HG03571 (cell line): ENCODE results near the gene APLP2.
"Not testable (repeated sequence)": the region's sequence is repeated elsewhere in the genome, so short reads cannot be mapped to it uniquely, and the experiment has no call there.

Experiments used
- ATAC-seq: cut with Tn5 transposase; IDR thresholded peaks from one replicate; pipeline ENCODE4 v1.9.1; 2021; ENCODE audit not compliant: unreplicated experiment

The APLP2 gene

GRCh38 chr11:130187096-130187495 lies 117.4 kb downstream of the APLP2 start:
- no peak for ATAC-seq

- no peak for ATAC-seq
Measured at GRCh38 chr11:130188047-130188446, 118.4 kb downstream of the APLP2 start.

- ATAC-seq = no peak
Measured at GRCh38 chr11:130188585-130189347, 119.1 kb downstream of the APLP2 start.

- ATAC-seq = no peak
Measured at GRCh38 chr11:130189492-130190210, 120.0 kb downstream of the APLP2 start.

- no peak for ATAC-seq
Measured at GRCh38 chr11:130190371-130190881, 120.7 kb downstream of the APLP2 start.

GRCh38 chr11:130191896-130192295 lies 122.2 kb downstream of the APLP2 start:
- no peak for ATAC-seq

GRCh38 chr11:130192845-130193267 lies 123.2 kb downstream of the APLP2 start:
- no peak for ATAC-seq

- ATAC-seq = not testable (repeated sequence)
Measured at GRCh38 chr11:130193551-130193950, 123.9 kb downstream of the APLP2 start.
